A549 (cell line): Measurements from ENCODE around the gene ITGBL1. TPM values are rescaled to one million over a fixed set of nuclear protein-coding genes. Genes with fewer than 3 reads are reported as not detected.

Source experiments
- ATAC-seq, 2 experiments: fragments of 200-7000 bp in 1 of 2; fragments of >200 bp in 1 of 2; cut with Nextera tagmentation in 1 of 2; cut with Tn5 transposase in 1 of 2; 3 replicates each; pipeline versions ENCODE4 v1.8.0 to v1.9.1; 2018 to 2020; ENCODE audit warnings: mild to moderate bottlenecking in 1 of 2, moderate library complexity in 1 of 2
- CTCF ChIA-PET: fragments of 300-600 bp; sonication (Branson Sonifier 250); formaldehyde crosslinking; extraction: SDS; loops from one replicate; lab custom pipeline; 2021; ENCODE audit warnings: antibody characterized with exemption, inconsistent platforms; lab: Yijun Ruan, JAX
- POLR2A ChIA-PET: fragments of 350-600 bp; formaldehyde crosslinking; extraction: SDS; loops from one replicate; lab custom pipeline; 2021; ENCODE audit warnings: antibody characterized with exemption, inconsistent platforms; lab: Yijun Ruan, JAX
- DNase-seq, 2 experiments: peaks; one replicate each; pipeline versions ENCODE4 v3.0.0 to v3.0.0-alpha.2; 2011 to 2016; ENCODE audit warnings: low read depth in 1 of 2, low spot score in 1 of 2
- FAIRE-seq: peaks from 2 replicates; lab custom pipeline; 2011; peaks lifted over from hg19 to GRCh38; lab: Jason Lieb, UNC
- H3K27ac ChIP-seq, 2 experiments: fragments of >200 bp; sonication (Bioruptor Twin); formaldehyde crosslinking; 3 replicates each; pipeline ENCODE4 v1.5.1; 2016 to 2017
- H3K4me1 ChIP-seq: fragments of >200 bp; sonication (Bioruptor Twin); formaldehyde crosslinking; 3 replicates; pipeline ENCODE4 v1.6.1; 2016
- H3K4me2 ChIP-seq: fragments of >200 bp; sonication (Bioruptor Twin); formaldehyde crosslinking; 3 replicates; pipeline ENCODE4 v1.6.1; 2016
- H3K4me3 ChIP-seq: fragments of >200 bp; sonication (Bioruptor Twin); formaldehyde crosslinking; 3 replicates; pipeline ENCODE4 v1.5.1; 2016
- H3K9me3 ChIP-seq: fragments of >200 bp; sonication (Bioruptor Twin); formaldehyde crosslinking; 3 replicates; pipeline ENCODE4 v1.6.1; 2016
- CBX2 ChIP-seq: fragments of 200-600 bp; sonication (generic); IDR thresholded peaks from 2 replicates; pipeline ENCODE4 v1.6.1; 2016; ENCODE audit warnings: low read depth, mild to moderate bottlenecking, borderline replicate concordance
- CHD2 ChIP-seq: fragments of 150-350 bp; IDR thresholded peaks from 2 replicates; pipeline ENCODE4 v1.6.1; 2014; ENCODE audit warnings: low read length; ENCODE audit not compliant: partially characterized antibody
- EP300 ChIP-seq, 2 experiments: fragments of >200 bp; sonication (Bioruptor Twin); formaldehyde crosslinking; IDR thresholded peaks; 2 replicates in 1 of 2; 3 replicates in 1 of 2; pipeline ENCODE4 v1.6.1; 2016 to 2017
- ESRRA ChIP-seq: fragments of 150-350 bp; IDR thresholded peaks from 2 replicates; pipeline ENCODE4 v1.6.1; 2014; ENCODE audit warnings: mild to moderate bottlenecking, low read length, borderline replicate concordance
- FOSB ChIP-seq: fragments of 250-450 bp; sonication (Bioruptor Pico); IDR thresholded peaks from 2 replicates; pipeline ENCODE4 v1.5.0; 2020; ENCODE audit warnings: mild to moderate bottlenecking, moderate library complexity
- FOXS1 ChIP-seq: fragments of 250-450 bp; sonication (Bioruptor Pico); IDR thresholded peaks from 2 replicates; pipeline ENCODE4 v1.5.0; 2020; ENCODE audit warnings: mild to moderate bottlenecking, moderate library complexity
- HOXA7 ChIP-seq: fragments of 250-450 bp; sonication (Bioruptor Pico); IDR thresholded peaks from 2 replicates; pipeline ENCODE4 v1.5.0; 2020; ENCODE audit warnings: mild to moderate bottlenecking, moderate library complexity
- HOXB13 ChIP-seq: fragments of 250-450 bp; sonication (Bioruptor Pico); IDR thresholded peaks from 2 replicates; pipeline ENCODE4 v1.5.0; 2020; ENCODE audit warnings: low read depth, mild to moderate bottlenecking, moderate library complexity
- HOXB5 ChIP-seq: fragments of 250-450 bp; sonication (Bioruptor Pico); IDR thresholded peaks from 2 replicates; pipeline ENCODE4 v1.5.0; 2020; ENCODE audit warnings: mild to moderate bottlenecking, moderate library complexity
- KDM5A ChIP-seq: fragments of 200-600 bp; sonication (generic); IDR thresholded peaks from 2 replicates; pipeline ENCODE4 v1.6.1; 2016; ENCODE audit warnings: antibody characterized with exemption, mild to moderate bottlenecking
- MAFK ChIP-seq: fragments of 450-650 bp; IDR thresholded peaks from 2 replicates; pipeline ENCODE4 v1.6.1; 2014; ENCODE audit not compliant: partially characterized antibody
- MAZ ChIP-seq: fragments of 150-350 bp; IDR thresholded peaks from 2 replicates; pipeline ENCODE4 v1.6.1; 2014; ENCODE audit warnings: antibody characterized with exemption, low read depth, low read length, borderline replicate concordance
- MYC ChIP-seq: IDR thresholded peaks from 2 replicates; pipeline ENCODE4 v1.6.1; 2012; ENCODE audit warnings: mild to moderate bottlenecking, inconsistent platforms, low read length, improper control_type of control experiment, borderline replicate concordance
- NPAS2 ChIP-seq: fragments of 250-450 bp; sonication (Bioruptor Pico); IDR thresholded peaks from 2 replicates; pipeline ENCODE4 v1.8.0; 2022; ENCODE audit warnings: mild to moderate bottlenecking, moderate library complexity, borderline replicate concordance
- NR3C1 ChIP-seq: fragments of >200 bp; sonication (Bioruptor Twin); formaldehyde crosslinking; IDR thresholded peaks from 3 replicates; pipeline ENCODE4 v1.6.1; 2017
- POLR2A ChIP-seq: IDR thresholded peaks from 2 replicates; pipeline ENCODE4 v1.6.1; 2012; ENCODE audit warnings: mild to moderate bottlenecking, low read length
- RARB ChIP-seq: fragments of 250-450 bp; sonication (Bioruptor Pico); IDR thresholded peaks from 2 replicates; pipeline ENCODE4 v1.8.0; 2021; ENCODE audit warnings: mild to moderate bottlenecking, moderate library complexity
- RFX5 ChIP-seq: fragments of 450-650 bp; IDR thresholded peaks from 2 replicates; pipeline ENCODE4 v1.7.1; 2014; ENCODE audit warnings: antibody characterized with exemption, mild to moderate bottlenecking, moderate library complexity
- SMC3 ChIP-seq: fragments of >200 bp; sonication (Bioruptor Twin); formaldehyde crosslinking; IDR thresholded peaks from 3 replicates; pipeline ENCODE4 v1.6.1; 2018; ENCODE audit warnings: inconsistent platforms
- SREBF2 ChIP-seq: fragments of 450-650 bp; IDR thresholded peaks from 2 replicates; pipeline ENCODE4 v1.6.1; 2014; ENCODE audit warnings: mild to moderate bottlenecking, moderate library complexity
- TFCP2L1 ChIP-seq: fragments of 250-450 bp; sonication (Bioruptor Pico); IDR thresholded peaks from 2 replicates; pipeline ENCODE4 v1.5.0; 2021; ENCODE audit warnings: mild to moderate bottlenecking
- ZNF302 ChIP-seq: fragments of 250-450 bp; sonication (Bioruptor Pico); IDR thresholded peaks from 2 replicates; pipeline ENCODE4 v1.9.0; 2021; ENCODE audit warnings: inconsistent platforms, mild to moderate bottlenecking, moderate library complexity
- WGBS: methylation state at CpG from one replicate; pipeline ENCODE4 v1.1.6; 2017; ENCODE audit errors: missing lambda C conversion rate; 5-methylcytosine and 5-hydroxymethylcytosine counted together
- polyA plus RNA-seq, 4 experiments: library from polyadenylated mRNA; depleted of rRNA in 3 of 4; stranded (reverse); fragments of >200 nt; fragmentation: RNase III in 1 of 4; extraction: RNeasy Plus Mini Kit Qiagen cat#74134 plus additional on column Dnase treatment in 1 of 4; gene quantifications; 2 replicates in 3 of 4; 3 replicates in 1 of 4; pipeline ENCODE4 v1.2.3, GENCODE V29; 2011 to 2017
- TF ChIP-seq, protein P1 (sequence below): IDR thresholded peaks from 2 replicates; pipeline ENCODE4 v1.6.1; 2012; ENCODE audit warnings: low read depth, borderline replicate concordance
- TF ChIP-seq, protein P2 (sequence below): fragments of 150-350 bp; IDR thresholded peaks from 2 replicates; pipeline ENCODE4 v1.6.1; 2014; ENCODE audit warnings: low read depth, mild to moderate bottlenecking, low read length
- TF ChIP-seq, protein P3 (sequence below): fragments of >200 bp; sonication (Bioruptor Twin); formaldehyde crosslinking; IDR thresholded peaks from 2 replicates; pipeline ENCODE4 v1.6.1; 2016
- TF ChIP-seq, protein P4 (sequence below): fragments of 250-450 bp; sonication (Bioruptor Pico); IDR thresholded peaks from 2 replicates; pipeline ENCODE4 v1.5.0; 2021; ENCODE audit warnings: mild to moderate bottlenecking, moderate library complexity, borderline replicate concordance
- TF ChIP-seq, protein P5 (sequence below): fragments of >200 bp; sonication (Bioruptor Twin); formaldehyde crosslinking; IDR thresholded peaks from 3 replicates; pipeline ENCODE4 v1.5.1; 2016

ITGBL1 gene
- polyA plus RNA-seq, 2 of the 4 experiments (the other 2 are of a cell fraction) = 0.40 to 1.3 TPM

DNA sequence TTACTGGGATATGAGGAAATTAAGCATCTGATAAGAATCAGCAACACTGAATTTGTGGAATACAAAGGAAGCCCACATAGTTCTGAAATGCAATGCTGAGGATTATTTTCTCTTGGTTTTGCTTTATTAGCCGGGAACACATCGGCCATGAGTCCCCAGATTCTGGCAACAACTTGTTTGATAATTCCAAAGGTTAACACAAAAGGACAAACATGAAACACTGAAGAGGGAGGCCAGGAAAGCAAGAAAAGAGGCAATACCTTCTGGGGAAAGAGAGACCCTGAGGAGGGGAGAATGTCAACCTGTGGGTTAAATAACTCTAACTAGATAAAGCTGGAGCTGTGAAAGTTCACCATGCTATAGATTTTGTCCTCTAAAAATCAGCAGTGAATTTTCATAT lies 285.9 kb downstream of the ITGBL1 start:
- FAIRE-seq = no peak
- H3K27ac ChIP-seq = no peak overlapping the region
- DNase-seq = no peak
- 61% methylated on average over 2 of the region's 2 CpGs for WGBS
- peaks cover 11% of the 10 kb centered on the region; the same call in 1 of the 3 replicates for H3K4me1 ChIP-seq
- no peak for ATAC-seq
- POLR2A ChIA-PET = no interaction called here
- H3K9me3 ChIP-seq = no peaks in the 10 kb centered on the region
- CTCF ChIA-PET = no interaction called here
- H3K4me2 ChIP-seq = no peak overlapping the region
- H3K4me3 ChIP-seq = no peak overlapping the region
- no peak for TF ChIP-seq HOXA7 (CRISPR knock-in tag)
- TF ChIP-seq, protein P1, sequence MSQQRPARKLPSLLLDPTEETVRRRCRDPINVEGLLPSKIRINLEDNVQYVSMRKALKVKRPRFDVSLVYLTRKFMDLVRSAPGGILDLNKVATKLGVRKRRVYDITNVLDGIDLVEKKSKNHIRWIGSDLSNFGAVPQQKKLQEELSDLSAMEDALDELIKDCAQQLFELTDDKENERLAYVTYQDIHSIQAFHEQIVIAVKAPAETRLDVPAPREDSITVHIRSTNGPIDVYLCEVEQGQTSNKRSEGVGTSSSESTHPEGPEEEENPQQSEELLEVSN = no peak
- no peak for TF ChIP-seq POLR2A
- TF ChIP-seq, protein P2, sequence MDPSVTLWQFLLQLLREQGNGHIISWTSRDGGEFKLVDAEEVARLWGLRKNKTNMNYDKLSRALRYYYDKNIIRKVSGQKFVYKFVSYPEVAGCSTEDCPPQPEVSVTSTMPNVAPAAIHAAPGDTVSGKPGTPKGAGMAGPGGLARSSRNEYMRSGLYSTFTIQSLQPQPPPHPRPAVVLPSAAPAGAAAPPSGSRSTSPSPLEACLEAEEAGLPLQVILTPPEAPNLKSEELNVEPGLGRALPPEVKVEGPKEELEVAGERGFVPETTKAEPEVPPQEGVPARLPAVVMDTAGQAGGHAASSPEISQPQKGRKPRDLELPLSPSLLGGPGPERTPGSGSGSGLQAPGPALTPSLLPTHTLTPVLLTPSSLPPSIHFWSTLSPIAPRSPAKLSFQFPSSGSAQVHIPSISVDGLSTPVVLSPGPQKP = no peak
- no peak for TF ChIP-seq EP300 (IDR thresholded peaks at IDR 0.05)
- no peak for TF ChIP-seq RFX5
- no peak for TF ChIP-seq MAZ
- TF ChIP-seq, protein P3, sequence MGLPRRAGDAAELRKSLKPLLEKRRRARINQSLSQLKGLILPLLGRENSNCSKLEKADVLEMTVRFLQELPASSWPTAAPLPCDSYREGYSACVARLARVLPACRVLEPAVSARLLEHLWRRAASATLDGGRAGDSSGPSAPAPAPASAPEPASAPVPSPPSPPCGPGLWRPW = no peak
- no peak for TF ChIP-seq FOSB (CRISPR knock-in tag)
- no peak for TF ChIP-seq RARB (CRISPR knock-in tag)
- no peak for TF ChIP-seq MYC
- TF ChIP-seq TFCP2L1 (CRISPR knock-in tag) = no peak
- no peak for TF ChIP-seq HOXB13
- no peak for TF ChIP-seq ESRRA
- TF ChIP-seq SREBF2 = no peak
- TF ChIP-seq, protein P4, sequence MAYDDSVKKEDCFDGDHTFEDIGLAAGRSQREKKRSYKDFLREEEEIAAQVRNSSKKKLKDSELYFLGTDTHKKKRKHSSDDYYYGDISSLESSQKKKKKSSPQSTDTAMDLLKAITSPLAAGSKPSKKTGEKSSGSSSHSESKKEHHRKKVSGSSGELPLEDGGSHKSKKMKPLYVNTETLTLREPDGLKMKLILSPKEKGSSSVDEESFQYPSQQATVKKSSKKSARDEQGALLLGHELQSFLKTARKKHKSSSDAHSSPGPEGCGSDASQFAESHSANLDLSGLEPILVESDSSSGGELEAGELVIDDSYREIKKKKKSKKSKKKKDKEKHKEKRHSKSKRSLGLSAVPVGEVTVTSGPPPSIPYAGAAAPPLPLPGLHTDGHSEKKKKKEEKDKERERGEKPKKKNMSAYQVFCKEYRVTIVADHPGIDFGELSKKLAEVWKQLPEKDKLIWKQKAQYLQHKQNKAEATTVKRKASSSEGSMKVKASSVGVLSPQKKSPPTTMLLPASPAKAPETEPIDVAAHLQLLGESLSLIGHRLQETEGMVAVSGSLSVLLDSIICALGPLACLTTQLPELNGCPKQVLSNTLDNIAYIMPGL = no peak
- TF ChIP-seq FOXS1 (CRISPR knock-in tag) = no peak
- no peak for TF ChIP-seq ZNF302 (CRISPR knock-in tag)
- TF ChIP-seq, all 56 proteins: peak for 0

DNA sequence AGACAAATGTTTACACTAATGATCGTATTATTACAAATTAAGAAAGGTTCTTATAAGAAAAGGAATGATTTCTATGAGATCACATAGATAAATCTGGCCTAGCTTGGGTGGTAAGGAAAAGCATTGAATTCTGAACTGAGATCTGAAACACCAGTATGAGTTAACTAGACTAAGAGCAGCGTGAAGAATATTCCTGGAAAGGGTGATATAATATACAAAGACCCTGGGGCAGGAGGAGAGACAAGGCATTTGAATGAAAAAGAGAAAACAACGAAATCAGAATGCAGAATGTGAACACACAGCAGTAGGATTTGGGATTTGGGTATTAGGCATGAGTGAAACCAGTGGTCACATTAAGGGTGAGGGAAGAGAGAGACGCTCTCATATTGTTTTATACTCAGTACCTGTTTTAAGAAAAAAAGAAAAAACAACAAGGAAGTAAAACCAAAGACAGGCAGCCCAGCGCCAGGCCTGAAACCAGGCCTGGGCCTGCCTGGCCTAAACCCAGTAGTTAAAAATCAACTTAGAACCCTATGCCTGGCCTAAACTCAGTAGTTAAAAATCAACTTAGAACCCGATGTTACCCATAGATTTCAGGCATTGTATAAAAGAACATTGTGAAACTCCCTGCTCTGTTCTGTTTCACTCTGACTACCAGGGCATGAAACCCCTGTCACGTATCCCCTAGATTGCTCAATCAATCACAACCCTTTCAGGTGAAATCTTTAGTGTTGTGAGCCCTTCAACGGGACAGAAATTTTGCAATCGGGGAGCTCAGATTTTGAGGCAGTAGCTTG lies 287.1 kb downstream of the ITGBL1 start:
- ChIA-PET POLR2A (no interaction called here), CTCF (interaction anchor here (0.8 kb wide), 1 partner anchor 150 kb away, joined by 3 read pairs; no protein-coding TSS in a partner anchor)
- no peak overlapping the region for H3K4me3 ChIP-seq
- peak overlapping the region; percentile 38; the same call in 2 of the 3 replicates for H3K4me2 ChIP-seq
- peaks cover 11% of the 10 kb centered on the region; the same call in 1 of the 3 replicates for H3K4me1 ChIP-seq
- TF ChIP-seq FOXS1 (CRISPR knock-in tag) (no peak), MAFK (no peak), CBX2 (no peak), HOXB5 (CRISPR knock-in tag) (no peak), RFX5 (no peak), KDM5A (no peak), SMC3 (no peak), MAZ (no peak), CHD2 (no peak), NPAS2 (CRISPR knock-in tag) (no peak), SREBF2 (no peak), NR3C1 (no peak)
- TF ChIP-seq, protein P5, sequence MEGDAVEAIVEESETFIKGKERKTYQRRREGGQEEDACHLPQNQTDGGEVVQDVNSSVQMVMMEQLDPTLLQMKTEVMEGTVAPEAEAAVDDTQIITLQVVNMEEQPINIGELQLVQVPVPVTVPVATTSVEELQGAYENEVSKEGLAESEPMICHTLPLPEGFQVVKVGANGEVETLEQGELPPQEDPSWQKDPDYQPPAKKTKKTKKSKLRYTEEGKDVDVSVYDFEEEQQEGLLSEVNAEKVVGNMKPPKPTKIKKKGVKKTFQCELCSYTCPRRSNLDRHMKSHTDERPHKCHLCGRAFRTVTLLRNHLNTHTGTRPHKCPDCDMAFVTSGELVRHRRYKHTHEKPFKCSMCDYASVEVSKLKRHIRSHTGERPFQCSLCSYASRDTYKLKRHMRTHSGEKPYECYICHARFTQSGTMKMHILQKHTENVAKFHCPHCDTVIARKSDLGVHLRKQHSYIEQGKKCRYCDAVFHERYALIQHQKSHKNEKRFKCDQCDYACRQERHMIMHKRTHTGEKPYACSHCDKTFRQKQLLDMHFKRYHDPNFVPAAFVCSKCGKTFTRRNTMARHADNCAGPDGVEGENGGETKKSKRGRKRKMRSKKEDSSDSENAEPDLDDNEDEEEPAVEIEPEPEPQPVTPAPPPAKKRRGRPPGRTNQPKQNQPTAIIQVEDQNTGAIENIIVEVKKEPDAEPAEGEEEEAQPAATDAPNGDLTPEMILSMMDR = no peak
- H3K9me3 ChIP-seq = no peaks in the 10 kb centered on the region
- H3K27ac ChIP-seq = peak overlapping the region; percentile 55 to 56; a peak in 5 of 6 replicates
- WGBS = 63% methylated on average over 9 of the region's 9 CpGs
- DNase-seq (peak in 1 of 2 experiments; percentile 1), ATAC-seq (no peak), FAIRE-seq (no peak)
